GM18502 (cell line): ENCODE results near the gene TRIM17.

Source experiments
- ATAC-seq: cut with Tn5 transposase; IDR thresholded peaks from one replicate; pipeline ENCODE4 v1.9.1; 2021; ENCODE audit warnings: mild to moderate bottlenecking; ENCODE audit not compliant: unreplicated experiment, poor library complexity

TRIM17 gene

DNA sequence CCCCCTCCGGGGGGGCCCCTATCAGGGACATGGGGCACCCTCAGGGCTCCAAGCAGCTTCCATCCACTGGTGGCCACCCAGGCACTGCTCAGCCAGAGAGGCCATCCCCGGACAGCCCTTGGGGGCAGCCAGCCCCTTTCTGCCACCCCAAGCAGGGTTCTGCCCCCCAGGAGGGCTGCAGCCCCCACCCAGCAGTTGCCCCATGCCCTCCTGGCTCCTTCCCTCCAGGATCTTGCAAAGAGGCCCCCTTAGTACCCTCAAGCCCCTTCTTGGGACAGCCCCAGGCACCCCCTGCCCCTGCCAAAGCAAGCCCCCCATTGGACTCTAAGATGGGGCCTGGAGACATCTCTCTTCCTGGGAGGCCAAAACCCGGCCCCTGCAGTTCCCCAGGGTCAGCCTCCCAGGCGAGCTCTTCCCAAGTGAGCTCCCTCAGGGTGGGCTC, 44.9 kb downstream of the TRIM17 start:
- ATAC-seq, result no peak

DNA sequence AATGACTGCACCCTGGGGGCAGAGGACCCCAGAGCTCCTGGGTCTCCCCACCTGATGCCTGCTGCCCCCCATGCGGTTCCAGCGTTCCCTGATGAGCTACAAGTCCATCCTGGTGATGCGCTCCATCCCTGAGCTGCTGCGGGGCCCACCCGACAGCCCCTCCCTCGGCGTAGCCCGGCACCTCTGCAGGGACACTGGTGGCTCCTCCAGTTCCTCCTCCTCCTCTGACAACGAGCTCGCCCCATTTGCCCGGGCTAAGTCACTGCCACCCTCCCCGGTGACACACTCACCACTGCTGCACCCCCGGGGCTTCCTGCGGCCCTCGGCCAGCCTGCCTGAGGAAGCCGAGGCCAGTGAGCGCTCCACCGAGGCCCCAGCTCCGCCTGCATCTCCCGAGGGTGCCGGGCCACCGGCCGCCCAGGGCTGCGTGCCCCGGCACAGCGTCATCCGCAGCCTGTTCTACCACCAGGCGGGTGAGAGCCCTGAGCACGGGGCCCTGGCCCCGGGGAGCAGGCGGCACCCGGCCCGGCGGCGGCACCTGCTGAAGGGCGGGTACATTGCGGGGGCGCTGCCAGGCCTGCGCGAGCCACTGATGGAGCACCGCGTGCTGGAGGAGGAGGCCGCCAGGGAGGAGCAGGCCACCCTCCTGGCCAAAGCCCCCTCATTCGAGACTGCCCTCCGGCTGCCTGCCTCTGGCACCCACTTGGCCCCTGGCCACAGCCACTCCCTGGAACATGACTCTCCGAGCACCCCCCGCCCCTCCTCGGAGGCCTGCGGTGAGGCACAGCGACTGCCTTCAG, 45.5 kb downstream of the TRIM17 start:
- no peak for ATAC-seq

- ATAC-seq, result no peak
Measured at GRCh38 chr1:228370439-228370940, 46.2 kb downstream of the TRIM17 start.

DNA sequence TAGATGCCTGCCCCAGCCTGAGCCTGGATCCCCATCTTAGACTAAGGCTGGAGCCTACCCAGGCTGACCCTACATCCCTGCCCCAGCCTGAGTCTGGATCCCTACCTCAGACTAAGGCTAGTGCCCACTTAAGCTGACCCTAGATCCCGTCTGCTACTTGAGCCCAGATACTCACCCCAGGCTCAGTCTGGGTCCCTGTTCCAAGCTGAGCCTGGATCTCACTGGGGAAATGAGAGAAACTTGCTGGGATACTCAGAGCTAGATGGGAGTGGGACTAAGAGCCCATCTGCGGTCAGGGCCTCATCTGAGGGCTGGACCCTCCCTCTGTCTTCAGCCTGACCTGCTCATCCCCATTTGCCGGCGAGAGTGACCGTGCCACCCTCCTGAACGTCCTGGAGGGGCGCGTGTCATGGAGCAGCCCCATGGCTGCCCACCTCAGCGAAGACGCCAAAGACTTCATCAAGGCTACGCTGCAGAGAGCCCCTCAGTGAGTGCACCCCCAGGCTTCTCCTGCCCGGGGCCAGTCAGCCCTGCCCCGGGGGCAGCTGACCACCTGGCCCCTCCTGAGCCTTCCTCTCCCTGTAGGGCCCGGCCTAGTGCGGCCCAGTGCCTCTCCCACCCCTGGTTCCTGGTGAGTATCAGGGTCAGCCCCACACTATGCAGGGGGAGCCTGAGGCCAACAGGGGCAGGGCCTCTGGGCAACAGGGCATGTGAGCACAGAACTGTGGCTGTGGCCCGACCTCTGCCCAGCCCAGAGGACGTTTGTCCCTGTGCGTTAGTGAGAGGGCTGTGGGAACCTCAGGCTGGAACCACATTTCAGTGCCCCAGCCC, 46.8 kb downstream of the TRIM17 start:
- no peak for ATAC-seq

- ATAC-seq, result no peak
Measured at GRCh38 chr1:228368801-228369607, 47.7 kb downstream of the TRIM17 start.

- no peak for ATAC-seq
Measured at GRCh38 chr1:228367798-228368791, 48.6 kb downstream of the TRIM17 start.

GRCh38 chr1:228366866-228367741, 49.6 kb downstream of the TRIM17 start:
- no peak for ATAC-seq

- no peak for ATAC-seq
Measured at GRCh38 chr1:228366062-228366865, 50.4 kb downstream of the TRIM17 start.

GRCh38 chr1:228365271-228366061, 51.2 kb downstream of the TRIM17 start:
- ATAC-seq, result no peak

DNA sequence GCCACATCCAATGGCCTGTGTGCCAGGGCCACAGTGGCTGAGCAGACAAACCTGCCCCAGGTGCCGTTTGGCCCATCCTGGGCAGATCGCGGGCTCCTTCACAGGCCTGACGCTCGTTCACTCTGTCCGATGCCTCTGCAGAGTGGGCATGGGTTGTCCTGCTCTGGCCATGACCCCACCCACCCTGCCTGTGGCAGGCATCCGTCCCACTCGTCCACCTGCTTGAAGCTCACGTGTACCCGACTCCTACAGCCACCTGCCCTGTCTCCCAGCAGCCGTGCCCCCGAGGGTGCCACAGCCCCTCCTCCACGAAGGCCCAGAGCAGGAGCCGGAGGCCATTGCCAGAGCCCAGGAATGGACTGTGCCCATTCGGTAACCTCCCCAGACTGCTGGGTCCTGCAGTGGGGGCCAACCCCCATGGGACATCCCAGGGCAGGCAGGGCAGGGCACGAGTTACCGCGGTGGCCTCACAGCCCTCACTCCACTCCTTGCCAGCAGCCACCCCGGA, 51.9 kb downstream of the TRIM17 start:
- no peak for ATAC-seq

DNA sequence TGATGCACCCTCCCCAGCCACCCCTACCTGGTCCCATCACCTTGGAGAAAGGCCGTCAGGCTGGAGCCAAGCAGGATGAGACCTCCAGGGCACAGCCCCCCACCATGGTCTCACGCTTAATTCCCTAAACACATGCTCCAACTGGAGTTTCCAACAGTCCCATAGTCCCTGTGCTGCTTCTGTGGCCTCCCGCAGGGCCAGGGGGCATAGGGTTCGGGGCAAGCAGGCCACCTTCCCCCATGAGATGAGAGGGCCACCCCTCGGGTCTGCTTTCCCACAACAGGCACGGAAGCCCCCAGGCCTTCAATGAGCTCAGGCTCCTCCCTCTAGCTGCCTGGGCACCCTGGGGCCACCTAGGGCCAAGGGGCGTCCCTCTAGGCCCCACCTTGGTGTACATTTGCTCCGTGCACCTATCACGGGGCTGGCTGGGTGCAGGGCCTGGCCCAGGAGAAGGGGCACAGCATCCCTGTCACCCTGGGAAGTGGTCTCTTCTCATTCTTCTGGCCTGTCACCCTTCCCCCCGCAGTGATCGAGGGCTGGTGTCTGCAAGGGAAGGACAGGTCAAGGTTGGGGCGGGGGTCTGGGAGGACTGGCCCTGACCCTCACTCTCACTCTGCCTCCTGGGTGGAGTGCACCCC, 52.5 kb downstream of the TRIM17 start:
- no peak for ATAC-seq

GRCh38 chr1:228363686-228364067, 53.0 kb downstream of the TRIM17 start:
- ATAC-seq, result no peak

DNA sequence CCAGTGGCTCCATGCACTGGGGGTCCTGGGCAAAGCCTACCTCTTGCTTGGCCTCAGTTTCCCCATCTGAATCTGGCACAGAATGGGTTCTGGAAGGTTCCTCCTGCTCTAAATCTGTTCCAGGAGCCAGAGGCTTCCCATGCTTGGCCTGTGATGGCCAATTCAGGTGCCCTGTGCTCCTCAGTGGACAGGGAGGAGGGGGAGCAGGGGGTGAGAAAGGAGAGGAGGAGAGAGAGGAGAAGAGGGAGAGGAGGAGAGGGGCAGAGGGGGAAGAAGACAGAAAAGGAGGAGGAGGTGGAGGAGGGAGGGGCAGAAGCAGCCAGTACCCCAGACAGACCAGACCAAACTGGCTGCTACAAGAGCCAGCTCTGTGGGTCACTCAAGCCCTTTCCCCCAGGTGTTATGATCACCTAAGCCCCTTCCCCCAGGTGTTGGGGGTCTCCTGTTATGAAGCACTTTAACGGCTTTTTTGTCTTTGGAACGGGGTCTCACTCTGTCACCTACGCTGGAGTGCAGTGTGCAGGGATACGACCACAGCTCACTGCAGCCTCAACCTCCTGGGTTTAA, 53.7 kb downstream of the TRIM17 start:
- no peak for ATAC-seq

DNA sequence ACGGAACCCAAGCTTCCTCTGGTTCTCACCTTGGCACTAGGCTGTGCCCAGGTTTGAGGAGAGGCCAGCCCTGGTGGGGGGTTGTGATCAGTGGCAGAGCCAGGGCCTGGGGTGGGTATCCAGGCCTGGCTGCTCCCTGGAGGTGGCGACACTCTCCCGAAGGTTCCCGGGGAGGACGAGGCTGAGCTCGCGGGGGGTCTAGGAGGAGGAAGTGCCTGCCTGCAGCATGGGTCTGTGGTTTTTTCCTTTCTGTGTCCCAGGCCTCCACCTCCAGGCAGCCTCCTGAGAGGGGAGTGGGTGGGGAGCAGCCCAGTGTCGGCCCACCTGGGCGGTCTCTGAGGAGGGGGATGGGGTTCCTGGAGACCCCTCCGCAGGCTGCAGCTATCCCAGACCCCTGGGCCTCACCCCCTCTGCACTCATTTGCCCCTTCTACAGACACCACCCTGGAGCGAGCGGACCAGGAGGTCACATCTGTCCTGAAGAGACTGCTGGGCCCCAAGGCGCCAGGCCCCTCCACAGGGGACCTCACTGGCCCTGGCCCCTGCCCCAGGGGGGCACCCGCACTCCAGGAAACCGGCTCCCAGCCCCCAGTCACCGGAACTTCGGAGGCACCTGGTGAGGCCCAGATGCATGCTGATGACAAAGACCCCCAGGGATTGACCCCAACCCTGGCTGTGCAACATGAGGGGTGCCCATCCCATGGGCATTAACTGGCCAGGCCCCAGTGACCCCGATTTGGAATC, 54.3 kb downstream of the TRIM17 start:
- ATAC-seq, result no peak
